ENCODE results near the gene FYB1. TPM values are rescaled to one million over a fixed set of nuclear protein-coding genes. Genes with fewer than 3 reads are reported as not detected.

The FYB1 gene
- total RNA-seq, 1 experiment from 2014 or later, result not detected

GRCh38 chr5:39249069-39249468, 29.7 kb upstream of the FYB1 start:
- Mint-ChIP-seq H3K9me3 (no peaks in the 10 kb centered on the region), H3K4me3 (no peak overlapping the region), H3K36me3 (ENCODE audit: insufficient read depth in 1 of 3, low read depth in 3 of 3) (no peaks in the 10 kb centered on the region), H3K4me1 (no peaks in the 10 kb centered on the region), H3K27ac (no peak overlapping the region), H3K27me3 (ENCODE audit: low read depth) (no peaks in the 10 kb centered on the region)
- no peak overlapping the region for H3K4me2 ChIP-seq (ENCODE audit: insufficient read depth, insufficient read length, low read length)
- no peak overlapping the region for H2BK5ac ChIP-seq (ENCODE audit: insufficient read length, low read length)
- no peaks in the 10 kb centered on the region for H3K79me2 ChIP-seq (ENCODE audit: insufficient read depth, low read length)
- H4K91ac ChIP-seq (ENCODE audit: insufficient read length, low read depth, low read length), result no peak overlapping the region
- H4K5ac ChIP-seq (ENCODE audit: insufficient read length, low read depth, low read length), result no peak overlapping the region
- no peaks in the 10 kb centered on the region for H3K27me3 ChIP-seq (ENCODE audit: insufficient read depth, low read length)
- no peak overlapping the region for H3T11ph ChIP-seq (ENCODE audit: low read length)
- no peaks in the 10 kb centered on the region for H3K79me1 ChIP-seq (ENCODE audit: insufficient read depth, low read depth, low read length, poor library complexity, severe bottlenecking)
- H2AFZ ChIP-seq (ENCODE audit: low read length), result no peak overlapping the region
- no peaks in the 10 kb centered on the region for H4K20me1 ChIP-seq (ENCODE audit: control insufficient read depth, insufficient read depth, insufficient read length)
- no CpG with 5 or more reads among the region's 1 CpG for WGBS (ENCODE audit: extremely low coverage, insufficient read length, low lambda C conversion rate)
- no peaks in the 10 kb centered on the region for H3K9me3 ChIP-seq (ENCODE audit: control insufficient read depth, low read depth, low read length)
- H2BK120ac ChIP-seq (ENCODE audit: low read depth, low read length, poor library complexity, severe bottlenecking), result no peak overlapping the region
- H3K23me2 ChIP-seq (ENCODE audit: insufficient read length, low read depth, low read length, poor library complexity, severe bottlenecking), result no peaks in the 10 kb centered on the region
- no peak overlapping the region for H2BK15ac ChIP-seq (ENCODE audit: low read depth, low read length)
- no peak overlapping the region for H3K4ac ChIP-seq (ENCODE audit: low read depth, low read length)
- DNase-seq, result no peak
- no peak overlapping the region for H3K56ac ChIP-seq (ENCODE audit: insufficient read length, low read depth, low read length)
- no peak overlapping the region for H3K14ac ChIP-seq (ENCODE audit: insufficient read depth, low read length)
- H3K23ac ChIP-seq (ENCODE audit: insufficient read length, low read depth, low read length), result no peak overlapping the region
- H2AK5ac ChIP-seq (ENCODE audit: insufficient read length, low read length), result no peak overlapping the region
- H3K4me1 ChIP-seq (ENCODE audit: insufficient read depth, low read length), result no peaks in the 10 kb centered on the region
- TF ChIP-seq, protein P1, sequence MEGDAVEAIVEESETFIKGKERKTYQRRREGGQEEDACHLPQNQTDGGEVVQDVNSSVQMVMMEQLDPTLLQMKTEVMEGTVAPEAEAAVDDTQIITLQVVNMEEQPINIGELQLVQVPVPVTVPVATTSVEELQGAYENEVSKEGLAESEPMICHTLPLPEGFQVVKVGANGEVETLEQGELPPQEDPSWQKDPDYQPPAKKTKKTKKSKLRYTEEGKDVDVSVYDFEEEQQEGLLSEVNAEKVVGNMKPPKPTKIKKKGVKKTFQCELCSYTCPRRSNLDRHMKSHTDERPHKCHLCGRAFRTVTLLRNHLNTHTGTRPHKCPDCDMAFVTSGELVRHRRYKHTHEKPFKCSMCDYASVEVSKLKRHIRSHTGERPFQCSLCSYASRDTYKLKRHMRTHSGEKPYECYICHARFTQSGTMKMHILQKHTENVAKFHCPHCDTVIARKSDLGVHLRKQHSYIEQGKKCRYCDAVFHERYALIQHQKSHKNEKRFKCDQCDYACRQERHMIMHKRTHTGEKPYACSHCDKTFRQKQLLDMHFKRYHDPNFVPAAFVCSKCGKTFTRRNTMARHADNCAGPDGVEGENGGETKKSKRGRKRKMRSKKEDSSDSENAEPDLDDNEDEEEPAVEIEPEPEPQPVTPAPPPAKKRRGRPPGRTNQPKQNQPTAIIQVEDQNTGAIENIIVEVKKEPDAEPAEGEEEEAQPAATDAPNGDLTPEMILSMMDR (conservative IDR thresholded peaks at IDR 0.05), result no peak
- H3K9ac ChIP-seq (ENCODE audit: extremely low read depth, insufficient read length, low read length), result no peak overlapping the region
- no peak overlapping the region for H4K8ac ChIP-seq (replicated peaks; ENCODE audit: insufficient read length, low read depth, low read length)
- H2BK12ac ChIP-seq (ENCODE audit: insufficient read length, low read depth, low read length), result no peak overlapping the region
- H3K27ac ChIP-seq (ENCODE audit: insufficient read length, low read depth, low read length), result no peak overlapping the region
- H2BK20ac ChIP-seq (ENCODE audit: low read depth, low read length, poor library complexity, severe bottlenecking), result no peak overlapping the region
- no peak overlapping the region for H3K18ac ChIP-seq (ENCODE audit: insufficient read length, low read depth, low read length)

Data from H9 (cell line).